Ovary (tissue), 9 donors: Measurements from ENCODE around the gene CATSPERE. TPM values are rescaled to one million over a fixed set of nuclear protein-coding genes. Genes with fewer than 3 reads are reported as not detected.
"Not testable (repeated sequence)": the region's sequence is repeated elsewhere in the genome, so short reads cannot be mapped to it uniquely, and the experiment has no call there.

Experiments
- DNase-seq, 5 donors: peaks; one replicate each; pipeline ENCODE4 v3.0.0-alpha.2; 2019 to 2020
- H3K27ac ChIP-seq, 2 donors: fragments of 200-600 bp; one replicate each; pipeline versions ENCODE4 v1.5.1 to v1.8.0; 2019 to 2022
- H3K27me3 ChIP-seq: fragments of 200-600 bp; one replicate; pipeline ENCODE4 v1.8.0; 2022
- H3K36me3 ChIP-seq: fragments of 200-600 bp; sonication (generic); one replicate; pipeline ENCODE4 v1.5.1; 2019
- H3K4me1 ChIP-seq: one replicate; pipeline ENCODE4 v1.8.1; 2013; ENCODE audit warnings: mild to moderate bottlenecking, moderate library complexity; ENCODE audit not compliant: insufficient read depth
- H3K4me3 ChIP-seq: fragments of 200-600 bp; sonication (generic); one replicate; pipeline ENCODE4 v1.5.1; 2017
- H3K9me3 ChIP-seq, 2 donors: fragments of 200-600 bp in 1 of 2; sonication (generic) in 1 of 2; one replicate each; pipeline versions ENCODE4 v1.5.1 to v1.8.1; 2013 to 2019; ENCODE audit warnings: mild to moderate bottlenecking in 1 of 2, moderate library complexity in 1 of 2
- EP300 ChIP-seq: sonication (generic); formaldehyde crosslinking; IDR thresholded peaks from one replicate; pipeline ENCODE4 v1.6.1; 2017; ENCODE audit warnings: antibody characterized with exemption
- POLR2A ChIP-seq: fragments of 450-650 bp; IDR thresholded peaks from one replicate; pipeline ENCODE4 v1.6.1; 2017; ENCODE audit warnings: antibody characterized with exemption, mild to moderate bottlenecking, moderate library complexity
- WGBS, 3 donors: extraction: QIAGEN DNeasy Blood & Tissue Kit in 1 of 3; methylation state at CpG; one replicate each; pipeline versions ENCODE4 v1.1.5 to v1.1.7; 2013 to 2017; 5-methylcytosine and 5-hydroxymethylcytosine counted together
- intact Hi-C, 4 donors: fragments of 100-400 bp; cut with DNase I; formaldehyde crosslinking; loops; one replicate each; pipeline versions ENCODE4 v1.11.0 to v1.15.1; 2022 to 2023
- polyA plus RNA-seq, 2 donors: library from polyadenylated mRNA; stranded (reverse); fragments of 200-250 nt in 1 of 2; fragments of 350-450 nt in 1 of 2; fragmentation: Illumina TruSeq in 1 of 2; extraction: RNeasy Lipid Tissue Mini Kit (QIAGEN cat#74804) in 1 of 2; gene quantifications; one replicate each; pipeline ENCODE4 v1.2.3, GENCODE V29; 2013 to 2014
- small RNA-seq: library from RNA; depleted of rRNA; stranded (forward); fragments of <200 nt; gene quantifications from one replicate; pipeline ENCODE3, GENCODE V24; 2016
- total RNA-seq, 7 donors: library from RNA; depleted of rRNA in 2 of 7; stranded (reverse); fragments of >200 nt in 2 of 7; fragmentation: NEBNext Ultra II Directional in 3 of 7; extraction: Animal tissue kit (Norgen Biotek cat#: 25700) in 3 of 7; gene quantifications; one replicate each; pipeline versions ENCODE4 v1.1.0 to v1.2.4, GENCODE V29; 2016 to 2023
- TF ChIP-seq, protein P1 (sequence below), 3 donors: fragments of 450-650 bp in 2 of 3; fragments of 200-600 bp in 1 of 3; IDR thresholded peaks; one replicate each; pipeline versions ENCODE4 v1.5.1 to v1.8.0; 2016 to 2022; ENCODE audit warnings: antibody characterized with exemption in 3 of 3, mild to moderate bottlenecking in 1 of 3
- donor health status: DM: no; HTN: no; CAD: no; lungs with moderate emphysema.
- donor health status: DM: no; HTN: no; CAD: no.
- donor health status: Bipolar disorder and iron deficiency.
- donor health status: DM: yes; HTN: yes; CAD: no.
- donor health status: DM: no; HTN: no; CAD: no.
- donor health status: DM: yes; HTN: yes; CAD: no.

Gene CATSPERE
- total and polyA plus RNA-seq, 9 donors, result 0.70 to 3.2 (median 2.1) TPM

DNA sequence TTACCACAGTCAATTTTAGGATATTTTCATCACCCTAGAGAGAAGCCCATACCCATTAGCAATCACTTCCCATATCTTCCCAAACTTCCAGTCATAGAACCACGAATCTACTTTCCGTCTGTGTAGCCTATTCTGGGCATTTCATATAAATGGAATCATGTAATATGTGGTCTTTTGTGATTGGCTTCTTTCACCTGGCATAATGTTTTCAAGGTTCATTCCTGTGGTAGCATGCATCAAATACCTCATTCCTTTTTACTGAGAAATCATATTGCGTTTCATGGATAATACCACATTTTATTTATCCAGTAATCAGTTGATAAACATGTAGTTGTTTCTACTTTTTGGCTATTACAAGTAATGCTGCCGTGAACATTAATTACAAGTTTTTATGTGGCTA lies 213.4 kb downstream of the CATSPERE start:
- TF ChIP-seq EP300 (no peak), POLR2A (no peak)
- TF ChIP-seq, protein P1, sequence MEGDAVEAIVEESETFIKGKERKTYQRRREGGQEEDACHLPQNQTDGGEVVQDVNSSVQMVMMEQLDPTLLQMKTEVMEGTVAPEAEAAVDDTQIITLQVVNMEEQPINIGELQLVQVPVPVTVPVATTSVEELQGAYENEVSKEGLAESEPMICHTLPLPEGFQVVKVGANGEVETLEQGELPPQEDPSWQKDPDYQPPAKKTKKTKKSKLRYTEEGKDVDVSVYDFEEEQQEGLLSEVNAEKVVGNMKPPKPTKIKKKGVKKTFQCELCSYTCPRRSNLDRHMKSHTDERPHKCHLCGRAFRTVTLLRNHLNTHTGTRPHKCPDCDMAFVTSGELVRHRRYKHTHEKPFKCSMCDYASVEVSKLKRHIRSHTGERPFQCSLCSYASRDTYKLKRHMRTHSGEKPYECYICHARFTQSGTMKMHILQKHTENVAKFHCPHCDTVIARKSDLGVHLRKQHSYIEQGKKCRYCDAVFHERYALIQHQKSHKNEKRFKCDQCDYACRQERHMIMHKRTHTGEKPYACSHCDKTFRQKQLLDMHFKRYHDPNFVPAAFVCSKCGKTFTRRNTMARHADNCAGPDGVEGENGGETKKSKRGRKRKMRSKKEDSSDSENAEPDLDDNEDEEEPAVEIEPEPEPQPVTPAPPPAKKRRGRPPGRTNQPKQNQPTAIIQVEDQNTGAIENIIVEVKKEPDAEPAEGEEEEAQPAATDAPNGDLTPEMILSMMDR (IDR thresholded peaks at IDR 0.05), result no peak

DNA sequence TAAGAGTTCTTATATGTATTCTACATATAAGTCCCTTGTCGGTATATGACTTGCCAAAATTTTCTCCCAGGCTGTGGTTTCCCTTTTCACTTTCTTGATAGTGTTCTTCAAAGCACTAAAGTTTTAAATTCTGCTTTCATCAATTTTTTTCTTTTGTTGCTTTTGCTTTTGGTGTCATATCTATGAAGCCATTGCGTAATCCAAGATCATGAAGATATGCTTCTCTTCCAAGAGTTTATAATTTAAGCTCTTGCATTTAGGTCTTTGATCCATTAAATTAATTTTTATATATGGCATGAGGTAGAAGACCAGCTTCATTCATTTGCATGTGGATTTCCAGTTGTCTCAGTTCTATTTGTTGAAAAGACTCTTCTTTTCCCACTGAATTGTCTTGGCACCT lies 214.1 kb downstream of the CATSPERE start:
- H3K4me1 ChIP-seq, result peaks cover 8% of the 10 kb centered on the region
- 98 to 99% (median 98%) methylated on average over 2 of the region's 2 CpGs for WGBS, 3 donors

More for the DNA sequence above, 213.4 kb downstream of the CATSPERE start:
- H3K27me3 ChIP-seq, result no peaks in the 10 kb centered on the region
- no peak overlapping the region for H3K4me3 ChIP-seq
- no peak overlapping the region for H3K27ac ChIP-seq
- H3K9me3 ChIP-seq, result no peaks in the 10 kb centered on the region
- H3K36me3 ChIP-seq, result no peaks in the 10 kb centered on the region
- peaks cover 5% of the 10 kb centered on the region for H3K4me1 ChIP-seq
- DNase-seq, result no peak
- intact Hi-C loops, result no loop called here
- 63 to 70% (median 68%) methylated on average over 4 of the region's 4 CpGs for WGBS, 3 donors

DNA sequence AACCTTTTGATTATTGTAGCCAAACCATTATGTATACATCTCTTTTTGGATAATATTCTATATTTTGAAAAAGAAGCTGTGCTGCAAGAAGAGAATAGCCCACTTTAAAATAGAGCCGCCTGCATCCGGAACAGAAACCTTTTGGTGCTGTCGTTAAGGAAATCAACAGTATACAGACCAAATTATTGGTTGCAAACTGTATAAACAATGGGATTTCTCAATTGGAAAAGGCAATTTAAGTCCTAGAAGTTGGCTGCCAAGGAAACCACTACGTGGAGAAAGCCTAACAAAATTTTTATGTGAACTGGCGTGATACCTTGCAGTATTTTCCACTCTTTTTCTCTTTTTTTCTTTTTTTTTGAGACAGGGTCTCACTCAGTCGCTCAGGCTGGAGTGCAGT lies 217.6 kb downstream of the CATSPERE start:
- no peaks in the 10 kb centered on the region for H3K36me3 ChIP-seq
- no peaks in the 10 kb centered on the region for H3K27me3 ChIP-seq
- H3K4me3 ChIP-seq, result no peak overlapping the region
- TF ChIP-seq, protein P1 (IDR thresholded peaks at IDR 0.05), result no peak
- TF ChIP-seq POLR2A, result no peak
- no peak for TF ChIP-seq EP300
- intact Hi-C loops, result no loop called here
- WGBS, 3 donors, result 67 to 69% (median 67%) methylated on average over 6 of the region's 6 CpGs
- no peak for DNase-seq
- H3K9me3 ChIP-seq, result no peaks in the 10 kb centered on the region
- H3K4me1 ChIP-seq, result peaks cover 3% of the 10 kb centered on the region
- no peak overlapping the region for H3K27ac ChIP-seq

More for the DNA sequence above, 214.1 kb downstream of the CATSPERE start:
- H3K36me3 ChIP-seq, result no peaks in the 10 kb centered on the region
- intact Hi-C loops, result no loop called here
- H3K9me3 ChIP-seq, result no peaks in the 10 kb centered on the region
- no peak for DNase-seq
- no peaks in the 10 kb centered on the region for H3K27me3 ChIP-seq
- H3K27ac ChIP-seq, result no peak overlapping the region
- TF ChIP-seq POLR2A (no peak), EP300 (no peak)
- TF ChIP-seq, protein P1 (IDR thresholded peaks at IDR 0.05), result no peak
- H3K4me3 ChIP-seq, result no peak overlapping the region

DNA sequence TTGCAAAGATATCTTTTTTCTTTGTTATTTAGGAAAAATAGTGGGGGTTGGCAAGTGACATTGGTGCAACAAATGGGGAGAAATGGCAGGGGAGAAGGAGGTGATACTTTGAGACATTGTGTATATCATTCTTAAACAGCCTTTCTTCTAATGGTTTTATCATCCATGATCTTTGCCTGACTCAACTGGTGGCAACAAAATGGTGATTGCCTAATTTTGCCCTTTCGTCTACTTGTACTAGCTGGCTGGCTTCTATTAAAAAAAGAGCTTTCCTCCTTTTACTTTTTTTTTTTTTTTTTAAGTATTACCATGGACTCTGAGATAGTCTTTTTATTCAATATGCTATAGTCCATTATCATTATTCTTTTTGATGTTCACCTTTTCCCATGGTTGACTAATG lies 219.6 kb downstream of the CATSPERE start:
- WGBS, 3 donors, result 94 to 100% (median 95%) methylated on average over 1 of the region's 1 CpG
- no peak for DNase-seq
- Histone ChIP-seq H3K9me3 (no peaks in the 10 kb centered on the region), H3K27ac (no peak overlapping the region), H3K27me3 (no peaks in the 10 kb centered on the region), H3K36me3 (no peaks in the 10 kb centered on the region), H3K4me3 (no peak overlapping the region), H3K4me1 (peaks cover 3% of the 10 kb centered on the region)
- TF ChIP-seq EP300 (no peak), POLR2A (no peak)
- TF ChIP-seq, protein P1 (IDR thresholded peaks at IDR 0.05), result no peak
- intact Hi-C loops, result no loop called here

DNA sequence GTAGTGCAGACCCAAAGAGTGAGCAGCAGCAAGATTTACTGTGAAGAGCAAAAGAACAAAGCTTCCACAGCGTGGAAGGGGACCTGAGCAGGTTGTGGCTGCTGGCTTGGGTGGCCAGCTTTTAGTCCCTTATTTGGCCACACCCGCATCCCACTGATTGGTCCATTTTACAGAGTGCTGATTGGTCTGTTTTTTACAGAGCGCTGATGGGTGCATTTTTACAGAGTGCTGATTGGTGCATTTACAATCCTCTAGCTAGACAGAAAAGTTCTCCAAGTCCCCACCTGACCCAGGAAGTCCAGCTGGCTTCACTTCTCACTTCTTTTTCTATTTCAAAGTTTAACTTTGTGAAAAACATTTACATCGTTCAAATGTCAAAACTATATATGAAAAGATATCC lies 221.0 kb downstream of the CATSPERE start:
- H3K4me3 ChIP-seq, H3K9me3 ChIP-seq, DNase-seq, intact Hi-C loops, H3K4me1 ChIP-seq, H3K36me3 ChIP-seq, H3K27ac ChIP-seq, H3K27me3 ChIP-seq: not testable (repeated sequence)
- 85 to 94% (median 87%) methylated on average over 4 of the region's 4 CpGs for WGBS, 3 donors

Small RNA genes within 50 kb of the gene (small RNA-seq; reads per million reads assigned to genes)
- gene CYCSP5, result not detected

Other genes with a start within 250 kb of the CATSPERE start
- gene ADSS2, start 9.4 kb upstream of the CATSPERE start, total RNA-seq, result 10 to 100 TPM; 23.6 to 44.2 (median 29.8) TPM
- 10 to 100 TPM; 25.3 to 39.5 TPM for gene ADSS2, start 9.4 kb upstream of the CATSPERE start, polyA plus RNA-seq
- 10 to 100 TPM; 20.4 to 33.4 (median 23.4) TPM for gene DESI2, start 191.9 kb downstream of the CATSPERE start, total RNA-seq
- gene DESI2, start 191.9 kb downstream of the CATSPERE start, polyA plus RNA-seq, result 10 to 100 TPM; 12.5 to 29.0 TPM